Measurements from ENCODE around the gene POLR2I.

- TF ChIP-seq HOXA7 (CRISPR knock-in tag; IDR thresholded peaks at IDR 0.05; ENCODE audit: borderline replicate concordance): no peak
- no peak for TF ChIP-seq ZNF138 (tag by site-specific recombination; IDR thresholded peaks at IDR 0.05; ENCODE audit: borderline replicate concordance)
- TF ChIP-seq ZBTB49 (tag by site-specific recombination; IDR thresholded peaks at IDR 0.05; ENCODE audit: low read depth): no peak
- TF ChIP-seq ZNF626 (tag by site-specific recombination; IDR thresholded peaks at IDR 0.05): no peak
- no peak for TF ChIP-seq PBX3 (CRISPR knock-in tag; IDR thresholded peaks at IDR 0.05)
- no peak for TF ChIP-seq ZSCAN30 (tag by site-specific recombination; IDR thresholded peaks at IDR 0.05)
- no peak for TF ChIP-seq HOXC10 (CRISPR knock-in tag; IDR thresholded peaks at IDR 0.05)
- no peak for TF ChIP-seq CTCF (tag by site-specific recombination; IDR thresholded peaks at IDR 0.05)
- TF ChIP-seq ZNF561 (tag by site-specific recombination; IDR thresholded peaks at IDR 0.05; ENCODE audit: borderline replicate concordance): no peak
- TF ChIP-seq ZNF121 (tag by site-specific recombination; IDR thresholded peaks at IDR 0.05): no peak
These were observed 41.4 kb downstream of the POLR2I start for GRCh38 chr19:36073121-36073876.
